Retinal pigment epithelial cell (primary cell): ENCODE results near the gene OMA1.
"Not testable (repeated sequence)": the region's sequence is repeated elsewhere in the genome, so short reads cannot be mapped to it uniquely, and the experiment has no call there.

Experiments used
- DNase-seq: peaks from one replicate; pipeline ENCODE4 v3.0.0-alpha.2; 2010; ENCODE audit warnings: low read depth
- H3K4me3 ChIP-seq: 2 replicates; pipeline ENCODE4 v1.5.1; 2011; ENCODE audit warnings: mild to moderate bottlenecking, low read length, control low read depth, moderate library complexity
- TF ChIP-seq, protein P1 (sequence below): conservative IDR thresholded peaks from 2 replicates; pipeline ENCODE4 v1.5.1; 2011; ENCODE audit warnings: low read depth, low read length, control low read depth, inconsistent platforms

The OMA1 gene

DNA sequence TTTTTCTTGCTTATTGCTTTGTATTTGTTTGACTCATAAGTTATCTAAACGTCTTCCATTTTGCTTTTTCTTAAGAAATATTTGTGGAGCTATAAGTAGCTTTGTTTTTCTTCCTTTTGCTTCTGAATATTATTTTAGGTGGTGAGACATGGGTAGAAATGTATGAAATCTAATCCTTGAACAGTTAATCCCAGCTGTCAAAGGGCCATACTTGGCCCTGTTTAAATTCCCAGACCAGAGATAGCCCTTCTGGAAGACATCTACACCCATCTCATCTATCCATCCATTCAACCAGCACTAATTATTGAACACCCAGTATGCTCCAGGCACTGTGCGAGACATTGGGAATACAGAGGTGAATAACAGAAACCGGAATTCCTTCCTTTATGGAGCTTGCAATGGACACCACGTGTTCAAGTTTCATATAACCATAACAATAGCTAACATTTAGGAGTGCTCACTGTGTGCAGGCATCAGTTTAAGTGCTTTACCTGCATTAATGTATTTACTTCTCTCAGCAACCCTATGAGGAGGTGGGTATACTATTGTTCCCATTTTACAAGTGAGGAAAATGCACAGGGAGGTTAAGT is 21.8 kb upstream of the OMA1 start:
- TF ChIP-seq, protein P1, sequence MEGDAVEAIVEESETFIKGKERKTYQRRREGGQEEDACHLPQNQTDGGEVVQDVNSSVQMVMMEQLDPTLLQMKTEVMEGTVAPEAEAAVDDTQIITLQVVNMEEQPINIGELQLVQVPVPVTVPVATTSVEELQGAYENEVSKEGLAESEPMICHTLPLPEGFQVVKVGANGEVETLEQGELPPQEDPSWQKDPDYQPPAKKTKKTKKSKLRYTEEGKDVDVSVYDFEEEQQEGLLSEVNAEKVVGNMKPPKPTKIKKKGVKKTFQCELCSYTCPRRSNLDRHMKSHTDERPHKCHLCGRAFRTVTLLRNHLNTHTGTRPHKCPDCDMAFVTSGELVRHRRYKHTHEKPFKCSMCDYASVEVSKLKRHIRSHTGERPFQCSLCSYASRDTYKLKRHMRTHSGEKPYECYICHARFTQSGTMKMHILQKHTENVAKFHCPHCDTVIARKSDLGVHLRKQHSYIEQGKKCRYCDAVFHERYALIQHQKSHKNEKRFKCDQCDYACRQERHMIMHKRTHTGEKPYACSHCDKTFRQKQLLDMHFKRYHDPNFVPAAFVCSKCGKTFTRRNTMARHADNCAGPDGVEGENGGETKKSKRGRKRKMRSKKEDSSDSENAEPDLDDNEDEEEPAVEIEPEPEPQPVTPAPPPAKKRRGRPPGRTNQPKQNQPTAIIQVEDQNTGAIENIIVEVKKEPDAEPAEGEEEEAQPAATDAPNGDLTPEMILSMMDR = no peak
- H3K4me3 ChIP-seq = no peak overlapping the region
- DNase-seq = no peak

DNA sequence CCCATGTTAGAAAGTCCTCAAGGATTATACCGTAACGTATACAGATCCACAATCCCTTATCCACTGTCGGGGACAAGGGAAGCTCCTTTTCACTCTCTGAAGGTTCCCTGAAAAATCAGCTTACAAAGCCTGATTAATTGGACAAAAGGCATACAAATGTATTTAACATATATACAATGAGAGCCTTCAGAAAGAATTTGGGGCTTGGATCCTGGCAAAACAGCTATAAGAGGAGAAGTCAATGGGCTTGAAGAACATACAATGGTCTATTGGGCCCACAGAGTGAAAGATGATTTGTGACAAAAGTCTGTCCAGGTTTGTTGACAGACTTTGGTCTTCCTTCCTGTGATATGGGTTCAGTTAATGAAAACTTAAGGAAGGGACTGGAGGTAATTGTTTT is 19.8 kb upstream of the OMA1 start:
- no peak overlapping the region for H3K4me3 ChIP-seq
- DNase-seq = no peak
- TF ChIP-seq, protein P1 = no peak

DNA sequence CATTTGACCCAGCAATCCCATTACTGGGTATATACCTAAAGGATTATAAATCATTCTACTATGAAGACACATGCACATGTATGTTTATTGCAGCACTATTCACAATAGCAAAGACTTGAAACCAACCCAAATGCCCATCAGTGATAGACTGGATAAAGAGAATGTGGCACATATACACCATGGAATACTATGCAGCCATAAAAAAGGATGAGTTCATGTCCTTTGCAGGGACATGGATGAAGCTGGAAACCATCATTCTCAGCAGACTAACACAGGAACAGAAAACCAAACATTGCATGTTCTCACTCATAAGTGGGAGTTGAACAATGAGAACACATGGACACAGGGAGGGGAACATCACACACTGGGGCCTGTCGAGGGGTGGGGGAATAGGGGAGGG is 17.2 kb upstream of the OMA1 start:
- DNase-seq = not testable (repeated sequence)

DNA sequence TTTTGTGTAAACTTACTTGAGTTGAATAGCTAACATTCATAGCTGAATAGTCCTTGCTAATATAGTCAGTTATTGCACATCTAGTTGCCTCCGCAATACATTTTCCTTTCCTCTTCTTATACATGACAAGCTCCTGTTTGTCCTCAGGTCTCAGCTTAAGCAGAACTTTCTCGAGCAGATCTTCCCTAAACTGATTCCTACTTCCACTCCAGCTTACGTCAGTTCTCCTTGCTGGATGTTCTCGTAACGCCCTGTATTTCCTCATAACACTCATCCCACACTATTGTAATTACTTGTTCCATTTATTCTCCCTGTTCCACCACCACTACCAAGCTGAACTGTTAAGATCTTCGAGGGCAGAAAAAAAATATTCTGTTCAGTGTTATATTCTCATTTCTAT is 15.1 kb upstream of the OMA1 start:
- TF ChIP-seq, protein P1 = no peak

More for the DNA sequence above, 17.2 kb upstream of the OMA1 start:
- H3K4me3 ChIP-seq = not testable (repeated sequence)

DNA sequence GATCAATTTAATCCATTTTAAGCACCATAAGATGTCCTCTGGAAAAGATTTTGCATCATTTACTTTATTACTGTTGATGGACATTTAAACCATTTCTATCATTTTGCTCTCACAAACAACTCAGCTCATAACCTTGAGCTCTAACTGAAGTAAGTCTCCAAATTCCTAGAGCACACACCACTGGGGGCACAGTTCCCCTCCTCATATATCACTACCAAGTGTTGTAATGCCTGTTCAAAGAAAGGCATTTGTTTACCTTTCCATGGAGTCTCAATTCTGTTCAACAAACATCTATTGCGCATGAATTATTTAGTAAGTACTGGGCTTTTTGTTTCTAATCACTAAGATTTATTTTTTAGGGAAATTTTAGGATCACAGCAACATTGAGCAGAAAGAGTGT is 8.9 kb upstream of the OMA1 start:
- H3K4me3 ChIP-seq = no peak overlapping the region
- TF ChIP-seq, protein P1 = no peak
- DNase-seq = no peak

More for the DNA sequence above, 15.1 kb upstream of the OMA1 start:
- no peak overlapping the region for H3K4me3 ChIP-seq
- DNase-seq = no peak

DNA sequence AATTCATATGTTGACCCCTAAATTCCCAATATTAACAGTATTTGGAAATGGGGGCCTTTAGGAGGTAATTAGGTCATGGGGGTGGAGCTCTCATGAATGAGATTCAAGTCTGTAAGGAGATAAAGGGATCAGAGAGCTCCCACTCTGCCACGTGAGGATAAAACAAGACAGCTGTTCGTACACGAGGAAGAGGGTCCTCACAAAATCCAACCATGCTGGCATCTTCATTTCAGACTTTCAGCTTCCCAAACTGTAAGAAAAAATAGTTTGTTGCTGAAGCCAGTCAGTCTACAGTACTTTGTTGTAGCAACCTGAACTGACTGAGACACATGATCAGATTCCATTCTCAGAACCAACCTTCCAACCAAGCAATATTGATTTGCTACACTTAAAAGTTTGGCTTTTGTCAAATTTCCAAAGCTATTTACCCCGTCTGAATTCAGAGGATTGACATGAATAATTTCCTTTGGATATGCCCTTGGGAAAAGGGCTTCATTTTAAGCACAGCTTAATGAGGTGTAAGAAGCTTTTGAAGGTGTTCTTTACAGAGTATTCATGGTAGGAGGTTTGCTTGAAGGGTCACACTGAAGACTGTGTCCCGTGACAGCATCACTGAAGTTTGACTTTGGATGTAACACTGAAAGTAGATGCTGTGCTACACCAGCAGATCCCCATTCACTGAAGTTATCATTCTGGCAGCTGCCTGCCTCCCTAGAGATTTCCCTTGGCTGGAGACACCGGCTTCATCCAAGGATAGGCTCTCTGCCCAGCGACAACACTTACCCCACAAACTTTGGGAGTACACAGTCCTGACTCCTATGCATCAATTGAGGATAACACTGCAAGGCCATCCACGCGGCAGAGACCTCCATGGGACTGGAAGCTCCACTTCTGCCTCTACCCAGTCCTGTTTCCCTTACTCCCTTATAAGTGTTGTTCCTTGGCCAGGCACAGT is 4.9 kb upstream of the OMA1 start:
- TF ChIP-seq, protein P1 = no peak
- DNase-seq = no peak
- no peak overlapping the region for H3K4me3 ChIP-seq

DNA sequence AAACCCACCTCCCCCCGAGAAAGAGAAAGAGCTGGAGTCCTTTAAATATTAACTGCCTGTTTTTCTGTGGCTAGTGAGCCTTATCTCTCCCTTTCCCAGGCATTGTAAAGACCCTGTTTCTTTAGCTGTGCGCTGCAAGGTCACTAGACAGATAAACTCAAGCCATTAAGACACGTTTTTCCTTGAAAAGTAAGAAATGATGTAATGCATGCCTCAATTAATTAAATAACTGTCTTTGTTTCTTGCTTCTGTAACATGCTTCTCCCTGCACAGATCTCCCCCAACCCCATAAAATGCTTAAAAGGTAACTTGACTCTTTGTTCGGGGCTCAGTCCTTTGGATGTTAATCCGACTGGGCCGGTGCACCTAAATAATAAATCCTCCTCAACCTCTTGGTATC is 2.8 kb upstream of the OMA1 start:
- DNase-seq, H3K4me3 ChIP-seq: not testable (repeated sequence)

DNA sequence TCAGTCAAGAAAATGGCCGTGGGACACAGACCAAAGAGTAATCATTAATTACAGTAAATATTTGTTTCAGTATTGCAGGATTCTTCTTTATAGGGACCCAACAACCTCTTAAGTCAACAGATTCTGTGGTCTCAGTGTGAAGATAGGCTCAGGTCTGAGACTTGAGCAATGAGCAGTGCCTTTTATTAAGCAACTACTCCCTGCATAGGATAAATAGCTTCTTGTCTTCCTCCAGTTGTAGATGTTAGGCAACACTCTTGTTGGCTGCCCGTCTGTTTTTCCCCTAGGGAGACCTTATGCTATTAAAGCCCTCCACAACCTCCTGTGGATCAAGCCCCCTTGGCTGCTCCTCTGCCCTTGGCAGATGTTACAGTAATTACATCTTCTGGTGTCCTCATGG is 1.8 kb upstream of the OMA1 start:
- no peak overlapping the region for H3K4me3 ChIP-seq
- no peak for DNase-seq
- TF ChIP-seq, protein P1 = no peak
